ENCODE data around the gene PUM1.

- no peak for TF ChIP-seq POLR2A (IDR thresholded peaks at IDR 0.05)
- no peak for TF ChIP-seq CTCF (IDR thresholded peaks at IDR 0.05)
Observed at GRCh38 chr1:30957560-30958222, 107.8 kb downstream of the PUM1 start.
